ENCODE results near the gene GNPTAB. TPM values are rescaled to one million over a fixed set of nuclear protein-coding genes. Genes with fewer than 3 reads are reported as not detected.
A peak's percentile ranks its signal among the peaks of the same experiment; 100 is the strongest.

GNPTAB gene
- total RNA-seq, 1 donor from 2014 or later, result 43.7 TPM

DNA sequence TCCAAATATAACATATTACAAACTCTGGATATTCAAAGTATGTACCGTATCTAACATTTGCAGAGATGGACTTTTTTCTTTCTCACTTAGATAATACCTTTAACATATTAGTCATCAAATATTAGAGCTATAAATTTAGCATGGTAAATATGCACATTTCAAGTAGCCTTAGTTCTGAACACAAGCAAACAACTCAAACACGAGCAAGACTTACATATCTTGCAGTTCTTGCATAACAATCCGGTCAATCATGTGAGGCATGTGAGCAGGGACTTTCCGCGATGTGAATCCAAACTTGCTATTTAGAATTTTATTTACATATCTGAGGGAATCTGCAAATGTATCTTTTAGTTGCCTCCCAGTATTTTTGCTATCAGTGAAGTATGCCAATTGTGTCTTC is 69.4 kb downstream of the GNPTAB start:
- DNase-seq (ENCODE audit: low read depth), result no peak

DNA sequence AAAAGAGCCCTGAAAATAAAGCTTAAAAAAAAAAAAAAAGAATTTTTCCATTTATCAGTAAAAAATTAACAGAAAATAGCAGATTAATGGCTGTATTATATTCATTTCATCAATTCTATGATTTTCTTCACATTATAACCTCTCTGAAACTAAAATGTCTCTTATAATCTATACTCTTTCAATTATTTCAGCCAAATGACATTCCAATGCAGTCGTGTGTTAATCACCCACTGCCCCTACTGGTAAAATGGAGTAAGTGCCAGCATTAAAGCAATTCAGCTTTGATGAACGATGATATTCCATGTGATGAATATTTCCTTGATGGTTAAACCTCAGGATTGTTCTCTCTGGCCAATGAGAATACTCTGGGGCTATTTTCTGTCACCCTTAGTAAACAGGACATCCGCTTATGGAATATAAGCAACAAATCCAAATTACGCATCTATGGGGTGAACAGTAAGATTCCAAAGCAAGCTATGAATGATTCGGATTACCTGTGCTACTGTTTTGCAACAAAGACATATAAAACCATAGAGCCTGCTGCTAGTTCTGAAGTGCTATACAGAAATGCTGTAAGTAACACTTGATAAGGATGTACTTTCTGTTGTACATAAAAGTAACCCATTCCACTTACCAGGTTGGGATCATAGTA is 71.2 kb downstream of the GNPTAB start:
- H2AFZ ChIP-seq (ENCODE audit: low read depth, low read length), result no peak overlapping the region
- no peaks in the 10 kb centered on the region for H3K9me3 ChIP-seq (ENCODE audit: insufficient read depth, low read depth, low read length)
- no peak overlapping the region for H3K4me2 ChIP-seq (ENCODE audit: low read length)
- FAIRE-seq (no peak), DNase-seq (ENCODE audit: low read depth) (peak; percentile 14)
- no peaks in the 10 kb centered on the region for H3K79me2 ChIP-seq (ENCODE audit: insufficient read depth, low read length)
- no peaks in the 10 kb centered on the region for H3K27me3 ChIP-seq (ENCODE audit: insufficient read depth, low read length)
- no peak for TF ChIP-seq EZH2 (IDR thresholded peaks at IDR 0.05; ENCODE audit: insufficient read depth, low read length)
- TF ChIP-seq, protein P1, sequence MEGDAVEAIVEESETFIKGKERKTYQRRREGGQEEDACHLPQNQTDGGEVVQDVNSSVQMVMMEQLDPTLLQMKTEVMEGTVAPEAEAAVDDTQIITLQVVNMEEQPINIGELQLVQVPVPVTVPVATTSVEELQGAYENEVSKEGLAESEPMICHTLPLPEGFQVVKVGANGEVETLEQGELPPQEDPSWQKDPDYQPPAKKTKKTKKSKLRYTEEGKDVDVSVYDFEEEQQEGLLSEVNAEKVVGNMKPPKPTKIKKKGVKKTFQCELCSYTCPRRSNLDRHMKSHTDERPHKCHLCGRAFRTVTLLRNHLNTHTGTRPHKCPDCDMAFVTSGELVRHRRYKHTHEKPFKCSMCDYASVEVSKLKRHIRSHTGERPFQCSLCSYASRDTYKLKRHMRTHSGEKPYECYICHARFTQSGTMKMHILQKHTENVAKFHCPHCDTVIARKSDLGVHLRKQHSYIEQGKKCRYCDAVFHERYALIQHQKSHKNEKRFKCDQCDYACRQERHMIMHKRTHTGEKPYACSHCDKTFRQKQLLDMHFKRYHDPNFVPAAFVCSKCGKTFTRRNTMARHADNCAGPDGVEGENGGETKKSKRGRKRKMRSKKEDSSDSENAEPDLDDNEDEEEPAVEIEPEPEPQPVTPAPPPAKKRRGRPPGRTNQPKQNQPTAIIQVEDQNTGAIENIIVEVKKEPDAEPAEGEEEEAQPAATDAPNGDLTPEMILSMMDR (IDR thresholded peaks at IDR 0.05; ENCODE audit: insufficient read depth, low read depth, low read length), result peak; percentile 85
- H3K4me1 ChIP-seq (ENCODE audit: insufficient read depth, low read length), result no peaks in the 10 kb centered on the region
- no peak overlapping the region for H3K27ac ChIP-seq (ENCODE audit: low read depth, low read length)
- H3K4me1 Mint-ChIP-seq (ENCODE audit: low read depth, unreplicated experiment), result peaks cover 3% of the 10 kb centered on the region
- no peaks in the 10 kb centered on the region for H3K36me3 ChIP-seq (ENCODE audit: insufficient read depth, low read length)
- no peaks in the 10 kb centered on the region for H4K20me1 ChIP-seq (ENCODE audit: insufficient read depth, low read length)
- H3K27ac Mint-ChIP-seq (ENCODE audit: unreplicated experiment), result no peak overlapping the region
- no peaks in the 10 kb centered on the region for H3K27me3 Mint-ChIP-seq (ENCODE audit: low read depth, unreplicated experiment)
- H3K36me3 Mint-ChIP-seq (ENCODE audit: low read depth, unreplicated experiment), result peaks cover 2% of the 10 kb centered on the region
- no peaks in the 10 kb centered on the region for H3K9me3 Mint-ChIP-seq (ENCODE audit: unreplicated experiment)
- H3K4me3 ChIP-seq (ENCODE audit: insufficient read depth, low read depth, low read length), result no peak overlapping the region
- H3K9ac ChIP-seq (ENCODE audit: low read length), result no peak overlapping the region
- no peak overlapping the region for H3K4me3 Mint-ChIP-seq (ENCODE audit: unreplicated experiment)

More for the DNA sequence above, 69.4 kb downstream of the GNPTAB start:
- Histone ChIP-seq H4K20me1 (ENCODE audit: insufficient read depth, low read length) (no peaks in the 10 kb centered on the region), H3K36me3 (ENCODE audit: insufficient read depth, low read length) (peaks cover 4% of the 10 kb centered on the region), H3K4me3 (ENCODE audit: insufficient read depth, low read depth, low read length) (no peak overlapping the region), H3K9ac (ENCODE audit: low read length) (no peak overlapping the region), H3K27ac (ENCODE audit: low read depth, low read length) (no peak overlapping the region), H3K79me2 (ENCODE audit: insufficient read depth, low read length) (no peaks in the 10 kb centered on the region), H2AFZ (ENCODE audit: low read depth, low read length) (no peak overlapping the region), H3K9me3 (ENCODE audit: insufficient read depth, low read depth, low read length) (no peaks in the 10 kb centered on the region), H3K4me1 (ENCODE audit: insufficient read depth, low read length) (no peaks in the 10 kb centered on the region), H3K4me2 (ENCODE audit: low read length) (no peak overlapping the region), H3K27me3 (ENCODE audit: insufficient read depth, low read length) (no peaks in the 10 kb centered on the region)
- H3K27ac Mint-ChIP-seq (ENCODE audit: unreplicated experiment), result no peak overlapping the region
- no peak overlapping the region for H3K4me3 Mint-ChIP-seq (ENCODE audit: unreplicated experiment)
- peaks cover 3% of the 10 kb centered on the region for H3K36me3 Mint-ChIP-seq (ENCODE audit: low read depth, unreplicated experiment)
- H3K27me3 Mint-ChIP-seq (ENCODE audit: low read depth, unreplicated experiment), result no peaks in the 10 kb centered on the region
- no peaks in the 10 kb centered on the region for H3K9me3 Mint-ChIP-seq (ENCODE audit: unreplicated experiment)
- TF ChIP-seq EZH2 (IDR thresholded peaks at IDR 0.05; ENCODE audit: insufficient read depth, low read length), result no peak
- TF ChIP-seq, protein P1 (IDR thresholded peaks at IDR 0.05; ENCODE audit: insufficient read depth, low read depth, low read length), result no peak
- H3K4me1 Mint-ChIP-seq (ENCODE audit: low read depth, unreplicated experiment), result peaks cover 3% of the 10 kb centered on the region
- FAIRE-seq, result no peak

DNA sequence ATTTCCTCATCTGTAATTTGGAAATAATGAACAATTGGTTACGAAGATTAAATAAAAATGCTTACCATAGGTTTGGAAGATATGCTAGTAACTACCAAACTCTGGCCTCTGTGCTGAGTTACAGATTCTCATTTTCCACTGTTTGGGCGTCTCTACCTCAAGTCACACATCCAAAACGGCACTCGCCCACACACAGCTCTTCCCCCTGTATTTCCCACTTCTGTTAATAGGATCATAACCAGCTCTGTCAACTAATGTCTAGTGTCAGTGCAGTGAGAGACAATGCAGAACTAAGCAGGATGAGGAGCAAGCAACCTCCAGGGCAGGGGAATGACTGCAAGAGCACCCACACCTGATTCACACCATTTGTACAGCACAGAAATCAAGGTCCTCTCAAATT is 80.6 kb downstream of the GNPTAB start:
- Histone ChIP-seq H3K27ac (ENCODE audit: low read depth, low read length) (no peak overlapping the region), H3K9ac (ENCODE audit: low read length) (no peak overlapping the region), H2AFZ (ENCODE audit: low read depth, low read length) (no peak overlapping the region), H3K36me3 (ENCODE audit: insufficient read depth, low read length) (peaks cover 9% of the 10 kb centered on the region), H3K79me2 (ENCODE audit: insufficient read depth, low read length) (no peaks in the 10 kb centered on the region), H3K27me3 (ENCODE audit: insufficient read depth, low read length) (no peaks in the 10 kb centered on the region), H3K4me3 (ENCODE audit: insufficient read depth, low read depth, low read length) (no peak overlapping the region), H3K4me2 (ENCODE audit: low read length) (no peak overlapping the region), H3K9me3 (ENCODE audit: insufficient read depth, low read depth, low read length) (no peaks in the 10 kb centered on the region), H4K20me1 (ENCODE audit: insufficient read depth, low read length) (no peaks in the 10 kb centered on the region), H3K4me1 (ENCODE audit: insufficient read depth, low read length) (no peaks in the 10 kb centered on the region)
- Mint-ChIP-seq H3K36me3 (ENCODE audit: low read depth, unreplicated experiment) (peaks cover 10% of the 10 kb centered on the region), H3K4me1 (ENCODE audit: low read depth, unreplicated experiment) (peaks cover 10% of the 10 kb centered on the region), H3K27ac (ENCODE audit: unreplicated experiment) (no peak overlapping the region), H3K27me3 (ENCODE audit: low read depth, unreplicated experiment) (no peaks in the 10 kb centered on the region), H3K9me3 (ENCODE audit: unreplicated experiment) (no peaks in the 10 kb centered on the region), H3K4me3 (ENCODE audit: unreplicated experiment) (no peak overlapping the region)
- FAIRE-seq (no peak), DNase-seq (ENCODE audit: low read depth) (no peak)
- TF ChIP-seq, protein P1 (IDR thresholded peaks at IDR 0.05; ENCODE audit: insufficient read depth, low read depth, low read length), result no peak
- no peak for TF ChIP-seq EZH2 (IDR thresholded peaks at IDR 0.05; ENCODE audit: insufficient read depth, low read length)

All from astrocyte (in vitro differentiated cells and primary cell).